DND-41 (cell line): ENCODE results near the gene CTXN1.

ENCODE experiments used
- EZH2 ChIP-seq: IDR thresholded peaks from 3 replicates; pipeline ENCODE4 v1.6.1; 2012; ENCODE audit warnings: borderline replicate concordance, low read depth, mild to moderate bottlenecking, moderate library complexity, low read length, inconsistent platforms; ENCODE audit not compliant: severe bottlenecking
- TF ChIP-seq, protein P1 (sequence below): IDR thresholded peaks from 2 replicates; pipeline ENCODE4 v1.5.1; 2012; ENCODE audit warnings: borderline replicate concordance, low read length, moderate library complexity, mild to moderate bottlenecking; ENCODE audit not compliant: poor library complexity, severe bottlenecking; ENCODE audit errors: extremely low read depth

DNA sequence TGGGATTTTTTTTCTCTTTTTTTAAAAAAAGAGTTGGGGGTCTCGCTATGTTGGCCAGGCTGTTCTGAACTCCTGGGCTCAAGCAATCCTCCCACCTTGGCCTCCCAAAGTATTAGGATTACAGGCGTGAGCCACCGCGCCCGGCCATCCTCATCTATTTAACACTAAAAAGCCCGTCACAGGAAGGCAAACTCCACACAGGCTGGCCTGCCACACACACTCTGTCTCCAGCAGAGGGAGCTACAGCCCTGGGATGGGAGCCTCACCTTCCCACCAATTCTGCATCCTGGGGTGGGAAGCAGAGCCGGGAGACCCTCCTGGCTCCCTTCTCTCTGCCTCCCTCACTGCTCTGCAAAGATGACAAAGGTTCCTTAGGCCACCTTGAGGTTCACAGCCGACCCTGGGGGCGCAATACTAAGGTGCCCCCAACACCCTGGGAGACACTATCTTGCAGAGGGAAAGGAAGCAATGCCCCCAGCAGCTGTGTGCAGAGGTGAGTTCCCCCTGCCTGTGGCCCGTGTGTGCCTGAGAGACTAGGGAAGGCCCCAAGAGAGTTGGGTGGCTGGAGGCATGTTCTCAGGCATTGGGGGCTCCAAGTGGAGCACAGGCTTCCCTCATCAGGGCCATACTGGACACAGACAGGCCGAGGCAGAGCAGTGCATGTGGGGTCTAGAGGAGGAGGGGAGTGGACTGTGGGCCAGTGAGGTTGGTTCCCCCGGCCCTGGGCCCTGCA is 44.9 kb upstream of the CTXN1 start:
- TF ChIP-seq, protein P1, sequence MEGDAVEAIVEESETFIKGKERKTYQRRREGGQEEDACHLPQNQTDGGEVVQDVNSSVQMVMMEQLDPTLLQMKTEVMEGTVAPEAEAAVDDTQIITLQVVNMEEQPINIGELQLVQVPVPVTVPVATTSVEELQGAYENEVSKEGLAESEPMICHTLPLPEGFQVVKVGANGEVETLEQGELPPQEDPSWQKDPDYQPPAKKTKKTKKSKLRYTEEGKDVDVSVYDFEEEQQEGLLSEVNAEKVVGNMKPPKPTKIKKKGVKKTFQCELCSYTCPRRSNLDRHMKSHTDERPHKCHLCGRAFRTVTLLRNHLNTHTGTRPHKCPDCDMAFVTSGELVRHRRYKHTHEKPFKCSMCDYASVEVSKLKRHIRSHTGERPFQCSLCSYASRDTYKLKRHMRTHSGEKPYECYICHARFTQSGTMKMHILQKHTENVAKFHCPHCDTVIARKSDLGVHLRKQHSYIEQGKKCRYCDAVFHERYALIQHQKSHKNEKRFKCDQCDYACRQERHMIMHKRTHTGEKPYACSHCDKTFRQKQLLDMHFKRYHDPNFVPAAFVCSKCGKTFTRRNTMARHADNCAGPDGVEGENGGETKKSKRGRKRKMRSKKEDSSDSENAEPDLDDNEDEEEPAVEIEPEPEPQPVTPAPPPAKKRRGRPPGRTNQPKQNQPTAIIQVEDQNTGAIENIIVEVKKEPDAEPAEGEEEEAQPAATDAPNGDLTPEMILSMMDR: peak; percentile 79
- TF ChIP-seq EZH2: no peak
